Hepatocyte (in vitro differentiated cells): ENCODE data around the gene IGF2BP3.

Source experiments
- CTCF ChIP-seq: fragments of 200-600 bp; sonication (generic); IDR thresholded peaks from 2 replicates; pipeline ENCODE4 v1.5.1; 2016; ENCODE audit warnings: antibody characterized with exemption, mild to moderate bottlenecking; ENCODE audit not compliant: poor library complexity
- EZH2 ChIP-seq: fragments of 200-600 bp; sonication (generic); IDR thresholded peaks from 2 replicates; pipeline ENCODE4 v1.6.1; 2016; ENCODE audit warnings: antibody characterized with exemption, mild to moderate bottlenecking, borderline replicate concordance
- EZH2phosphoT487 ChIP-seq: fragments of 200-600 bp; sonication (generic); IDR thresholded peaks from one replicate; pipeline ENCODE4 v1.6.1; 2018; ENCODE audit warnings: antibody characterized with exemption, mild to moderate bottlenecking, low read depth, moderate library complexity; ENCODE audit not compliant: unreplicated experiment, severe bottlenecking

- TF ChIP-seq CTCF = no peak
- TF ChIP-seq EZH2phosphoT487 = no peak
- no peak for TF ChIP-seq EZH2
Measured at GRCh38 chr7:23403970-23404369, 66.3 kb downstream of the IGF2BP3 start.
